GM18868 (cell line): ENCODE results near the gene ARID4B.
A peak's percentile ranks its signal among the peaks of the same experiment; 100 is the strongest.
"Not testable (repeated sequence)": the region's sequence is repeated elsewhere in the genome, so short reads cannot be mapped to it uniquely, and the experiment has no call there.

ENCODE experiments used
- ATAC-seq: cut with Tn5 transposase; IDR thresholded peaks from one replicate; pipeline ENCODE4 v1.9.1; 2021; ENCODE audit warnings: mild to moderate bottlenecking, moderate library complexity; ENCODE audit not compliant: unreplicated experiment

The ARID4B gene

DNA sequence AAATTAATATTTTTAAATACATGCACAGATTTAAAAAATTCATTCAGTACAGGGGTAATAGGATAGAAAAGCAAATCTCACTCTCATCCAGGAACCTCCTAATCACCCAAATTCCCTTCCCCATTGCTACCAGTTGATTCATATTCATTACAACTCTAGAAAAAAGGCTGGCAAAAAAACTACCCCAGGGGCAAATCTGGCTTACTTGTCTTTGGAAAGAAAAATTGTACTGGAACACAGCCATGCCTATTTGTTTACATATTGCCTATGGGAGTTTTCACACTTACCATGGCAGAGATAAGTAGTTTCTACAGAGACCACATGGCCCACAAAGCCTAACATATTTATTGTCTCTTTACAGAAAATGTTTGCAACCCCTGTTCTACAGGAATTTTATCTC lies 158.0 kb downstream of the ARID4B start:
- ATAC-seq: no peak

DNA sequence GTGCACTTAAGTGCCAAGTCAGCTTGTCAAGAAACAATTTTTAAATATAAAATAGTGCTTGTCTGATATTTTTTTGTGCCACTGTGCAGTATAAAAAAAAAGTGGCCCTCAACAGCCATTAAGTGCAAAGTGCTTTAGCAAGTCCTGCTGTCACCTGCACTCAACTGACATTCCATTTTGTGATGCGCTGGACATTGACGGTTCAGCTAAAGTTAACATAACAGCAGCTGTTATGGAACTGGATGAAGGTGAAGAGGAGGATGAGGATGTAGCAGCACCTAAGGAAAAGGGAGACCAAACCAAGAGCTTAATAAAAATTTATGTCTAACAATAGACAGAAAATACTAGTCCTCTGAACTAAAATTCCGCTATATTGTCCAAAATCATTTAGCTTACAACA lies 159.6 kb downstream of the ARID4B start:
- no peak for ATAC-seq

DNA sequence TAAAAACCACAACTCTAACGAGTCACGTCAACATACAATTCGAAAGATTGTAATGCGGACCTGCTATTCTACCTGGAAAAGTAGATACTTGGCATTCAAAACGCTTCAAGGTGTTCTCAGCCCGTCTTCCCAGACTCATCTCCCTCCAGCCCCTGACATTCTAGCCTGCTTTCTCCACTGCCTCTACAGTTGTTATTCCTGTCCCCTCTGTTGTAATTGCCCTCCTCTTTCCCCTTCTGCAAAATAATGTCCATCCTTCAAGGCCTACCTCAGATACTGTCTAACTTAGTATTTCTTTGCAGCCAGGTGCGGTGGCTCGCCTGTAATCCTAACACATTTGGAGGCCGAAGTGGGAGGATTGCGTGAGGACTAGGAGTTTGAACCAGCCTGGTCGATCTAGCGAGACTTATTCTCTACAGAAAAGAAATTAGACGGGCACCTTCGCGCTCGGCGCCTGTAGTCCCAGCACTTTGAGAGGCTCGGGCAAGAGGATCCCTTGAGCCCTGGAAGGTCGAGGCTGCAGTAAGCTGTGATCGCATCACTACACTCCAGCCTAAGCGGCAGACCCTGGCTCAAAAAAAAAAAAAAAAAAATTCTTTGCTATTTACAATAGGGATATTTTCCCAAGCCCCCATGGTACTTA lies 166.2 kb downstream of the ARID4B start:
- ATAC-seq: no peak

DNA sequence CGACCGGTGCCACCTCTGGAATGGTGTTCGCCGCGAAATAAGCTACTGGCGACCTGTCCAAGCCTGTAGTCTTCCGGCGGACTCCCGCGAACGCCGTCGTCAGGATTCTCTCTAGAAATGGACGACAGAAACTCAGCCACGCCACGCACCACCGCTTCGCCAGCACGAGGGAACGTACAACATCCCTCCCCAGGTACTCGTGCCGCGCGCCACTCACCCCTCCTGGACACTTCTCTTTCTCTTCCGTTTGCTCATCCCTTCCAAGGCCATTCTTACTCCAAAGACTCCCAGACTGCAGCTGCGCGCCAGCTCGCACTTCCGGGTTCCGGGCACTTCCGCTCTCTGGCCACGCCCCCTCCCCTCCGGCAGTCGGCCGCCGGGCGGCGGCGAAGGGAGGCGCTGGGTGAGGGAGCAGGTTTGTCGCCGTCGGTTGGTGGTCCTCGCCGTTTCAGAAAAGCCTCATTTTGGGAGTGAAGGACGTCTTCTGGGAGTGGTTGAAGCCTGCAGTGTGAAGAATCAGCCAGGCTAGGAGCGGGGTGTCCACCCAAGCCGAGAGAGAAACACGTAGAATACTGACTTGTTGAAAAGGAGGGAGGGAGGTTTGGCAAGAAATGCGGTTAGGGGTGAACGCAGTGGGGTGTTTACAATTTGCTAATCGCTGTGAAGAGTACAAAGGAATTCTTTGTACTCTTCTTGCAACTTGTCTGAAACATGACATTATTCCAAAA lies 166.9 kb downstream of the ARID4B start, which contains the start of gene RBM34:
Gene RBM34, minus strand, starts transcription at position 294 of the 728 bp plus-strand sequence. Its CDS starts 24 bp downstream, at position 270.
- ATAC-seq: peak; percentile 95

DNA sequence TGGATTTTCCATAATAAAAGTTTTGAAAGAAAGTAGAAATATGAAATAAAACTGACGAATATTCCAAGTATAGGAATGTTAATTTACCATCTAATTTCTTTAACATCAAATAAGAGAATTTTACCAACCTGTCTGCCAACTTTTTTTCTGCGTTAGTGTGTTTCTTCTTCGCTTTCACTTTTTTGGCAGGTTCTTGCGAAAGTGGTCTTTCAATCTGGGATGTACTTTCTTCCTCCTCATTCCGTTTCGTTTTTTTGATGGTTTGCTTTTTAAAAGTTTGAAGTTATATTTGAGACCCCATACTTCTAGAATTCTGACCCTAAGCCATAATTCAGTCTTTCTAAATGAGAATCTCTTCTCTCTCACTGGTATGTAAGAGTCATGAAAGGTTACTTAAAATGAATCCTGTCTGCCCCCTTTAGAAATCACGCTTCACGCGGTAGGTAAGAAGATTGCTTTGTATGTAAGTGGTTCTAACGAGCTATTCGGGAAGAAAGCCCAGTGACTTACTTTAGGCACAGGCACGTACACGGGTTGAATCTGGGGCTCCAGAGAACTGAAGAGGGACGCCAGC lies 167.5 kb downstream of the ARID4B start:
- ATAC-seq: peak; percentile 36

DNA sequence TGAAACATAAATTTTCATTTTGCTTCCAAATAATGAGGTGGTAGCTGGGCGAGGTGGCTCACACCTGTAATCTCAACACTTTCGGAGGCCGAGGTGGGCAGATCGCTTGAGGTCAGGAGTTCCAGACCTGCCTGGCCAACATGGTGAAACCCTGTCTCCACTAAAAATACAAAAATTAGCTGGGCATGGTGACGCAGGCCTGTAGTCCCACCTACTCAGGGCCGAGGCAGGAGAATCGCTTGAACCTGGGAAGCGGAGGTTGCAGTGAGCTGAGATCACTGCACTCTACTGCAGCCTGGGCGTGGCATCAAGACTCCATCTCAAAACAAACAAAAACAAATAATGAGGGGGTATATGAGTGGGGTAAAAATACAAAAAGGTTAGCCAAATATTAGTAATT lies 168.0 kb downstream of the ARID4B start:
- not testable (repeated sequence) for ATAC-seq

DNA sequence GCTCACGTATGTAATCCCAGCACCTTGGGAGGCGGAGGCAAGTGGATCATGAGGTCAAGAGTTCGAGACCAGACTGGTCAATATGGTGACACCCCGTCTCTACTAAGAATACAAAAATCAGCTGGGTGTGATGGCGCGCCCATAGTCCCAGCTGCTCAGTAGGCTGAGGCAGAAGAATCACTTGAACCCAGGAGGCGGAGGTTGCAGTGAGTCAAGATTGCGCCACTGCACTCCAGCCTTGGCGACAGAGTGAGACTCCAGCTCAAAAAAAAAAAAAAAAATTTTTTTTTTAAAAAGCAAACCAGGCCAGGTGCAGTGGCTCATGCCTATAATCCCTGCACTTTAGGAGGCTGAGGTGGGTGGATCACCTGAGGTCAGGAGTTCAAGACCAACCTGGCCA lies 168.7 kb downstream of the ARID4B start:
- not testable (repeated sequence) for ATAC-seq

DNA sequence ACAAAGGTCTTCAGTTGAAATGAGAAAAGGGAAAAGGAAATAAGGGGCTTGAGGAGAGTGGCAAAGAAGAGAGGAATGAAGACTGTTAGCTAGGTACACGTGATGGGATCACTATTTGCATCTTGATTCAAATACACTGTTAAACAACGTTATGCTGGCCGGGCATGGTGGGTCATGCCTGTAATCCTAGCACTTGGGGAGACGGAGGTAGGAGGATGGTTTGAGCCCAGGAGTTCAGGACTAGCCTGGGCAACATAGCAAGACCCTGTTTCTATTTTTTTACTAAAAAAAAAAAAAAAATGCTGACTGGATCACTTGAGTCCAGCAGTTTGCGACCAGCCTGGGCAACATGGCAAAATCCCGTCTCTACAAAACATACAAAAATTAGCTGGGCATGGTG lies 169.3 kb downstream of the ARID4B start:
- no peak for ATAC-seq

DNA sequence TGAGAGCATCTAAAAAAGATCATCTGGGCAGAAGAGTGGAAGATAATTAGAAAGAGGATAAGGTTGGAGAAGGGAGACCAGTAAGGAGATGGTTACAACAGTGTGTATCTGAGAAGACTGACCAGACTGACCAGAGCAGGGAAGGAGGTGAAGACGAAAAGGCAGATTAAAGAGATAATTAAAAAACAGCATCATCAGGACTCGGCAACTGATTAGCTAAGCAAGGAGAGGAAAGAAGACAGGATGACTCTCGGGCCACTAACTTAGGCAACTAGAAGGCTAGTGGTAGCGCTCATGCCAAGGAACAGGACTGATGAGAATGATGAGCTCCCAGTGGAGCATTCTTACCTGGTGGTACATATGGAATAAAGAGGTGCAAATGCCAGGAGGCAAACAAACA lies 170.8 kb downstream of the ARID4B start:
- ATAC-seq: no peak

DNA sequence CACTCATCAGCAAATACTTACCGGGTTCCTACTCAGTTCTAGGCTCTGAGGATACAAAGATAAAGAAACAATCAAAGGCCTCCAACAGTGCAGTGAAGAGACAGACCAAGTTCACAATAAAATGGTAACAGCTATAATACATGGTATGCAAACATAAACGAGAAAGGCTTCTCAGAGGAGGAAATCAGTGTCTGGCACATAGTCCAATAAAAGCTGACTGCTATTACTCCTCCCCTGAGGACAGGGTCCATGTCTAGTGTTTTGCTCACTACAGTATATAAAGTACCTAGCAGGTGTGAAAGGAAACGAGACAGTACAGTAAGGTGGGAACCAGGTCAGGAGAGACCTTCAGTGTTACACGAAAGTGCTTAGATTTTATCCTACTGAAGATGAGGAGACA lies 171.2 kb downstream of the ARID4B start:
- ATAC-seq: no peak

DNA sequence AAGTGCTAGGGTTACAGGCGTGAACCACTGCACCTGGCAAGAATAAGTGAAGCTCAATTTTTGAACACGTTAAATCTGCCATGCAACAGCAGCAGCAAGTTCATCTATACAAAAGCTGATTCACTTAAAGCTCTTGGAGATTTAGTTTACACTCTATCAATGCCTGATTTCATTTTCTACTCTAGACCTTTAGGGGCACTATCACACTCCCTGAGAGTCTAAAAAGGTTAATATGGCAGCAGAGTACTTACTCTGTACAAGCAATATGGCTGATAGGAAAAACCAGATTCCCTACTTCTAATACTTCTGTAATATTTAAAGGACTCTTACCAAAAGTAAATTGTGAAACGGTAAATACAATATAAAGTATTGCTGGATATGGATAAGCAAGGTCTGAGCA lies 171.7 kb downstream of the ARID4B start:
- ATAC-seq: no peak

DNA sequence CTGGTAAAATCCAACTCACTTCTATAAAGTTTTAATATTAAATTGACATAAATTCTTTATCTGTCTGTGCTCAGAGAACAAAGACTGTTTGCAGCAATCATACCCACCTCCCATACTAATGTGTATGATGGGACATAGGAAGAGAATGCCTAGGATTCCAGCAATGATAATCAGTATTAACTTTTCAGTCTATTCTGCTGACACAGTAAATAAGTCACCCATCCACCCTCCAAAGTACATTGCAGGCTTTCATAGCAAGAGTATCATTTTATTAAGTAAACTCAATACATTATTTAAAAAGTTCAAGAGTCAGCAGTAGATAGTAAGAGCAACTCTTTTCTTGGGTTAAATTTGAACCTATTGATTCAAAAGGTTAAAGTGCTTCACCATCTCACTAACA lies 175.7 kb downstream of the ARID4B start:
- ATAC-seq: no peak

DNA sequence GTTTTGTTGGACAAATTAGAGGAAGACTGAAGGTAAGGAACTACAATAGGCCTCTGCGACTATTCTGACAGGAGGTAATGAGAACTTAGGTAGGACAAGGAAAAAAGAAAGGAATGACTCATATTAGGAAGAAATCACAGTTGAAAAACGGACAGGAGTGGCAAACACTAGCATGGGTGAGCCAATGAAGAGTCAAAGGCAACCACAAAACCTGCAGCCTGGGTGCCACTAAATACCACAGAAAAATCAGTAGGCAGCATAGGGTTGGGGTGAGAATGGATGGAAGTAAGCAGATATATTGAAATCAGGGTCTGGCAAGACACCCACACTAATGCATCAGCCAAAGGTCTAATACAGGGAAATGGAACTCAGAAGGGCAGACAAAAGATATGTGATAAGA lies 176.9 kb downstream of the ARID4B start:
- ATAC-seq: no peak

DNA sequence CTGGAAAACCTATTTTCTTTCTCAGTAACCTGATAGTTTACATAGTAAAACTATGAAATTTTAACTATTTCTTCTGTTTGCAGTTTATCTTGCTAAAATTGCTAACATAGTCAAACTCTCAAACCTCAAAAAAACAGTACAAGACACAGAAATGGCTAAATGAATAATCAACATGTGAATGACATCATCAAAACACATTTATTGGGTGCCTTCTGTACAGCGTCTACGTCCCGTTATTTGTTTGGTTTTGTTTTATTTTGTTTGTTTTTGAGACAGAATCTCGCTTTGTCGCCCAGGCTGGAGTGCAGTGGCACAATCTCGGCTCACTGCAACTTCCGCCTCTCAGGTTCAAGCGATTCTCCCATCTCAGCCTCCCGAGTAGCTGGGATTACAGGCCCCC lies 178.2 kb downstream of the ARID4B start:
- ATAC-seq: no peak

DNA sequence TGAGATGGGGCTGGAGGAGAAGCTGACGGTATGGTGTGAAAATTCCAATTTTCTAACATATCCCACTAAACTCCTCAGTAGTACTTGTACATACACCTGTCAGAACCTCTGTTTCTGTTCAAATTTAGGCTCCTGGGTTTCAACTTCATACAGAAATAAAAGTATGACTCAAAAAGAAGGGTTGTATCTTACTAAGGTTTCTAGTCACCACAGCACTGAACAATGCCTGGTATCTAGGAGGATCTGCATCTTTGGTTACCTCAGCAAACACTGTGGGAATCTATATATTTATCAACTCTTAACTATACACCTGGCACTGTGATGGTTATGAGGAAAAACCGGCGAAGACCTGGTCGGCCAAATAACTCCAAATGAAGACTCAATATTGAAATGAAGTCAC lies 180.7 kb downstream of the ARID4B start:
- peak; percentile 70 for ATAC-seq

DNA sequence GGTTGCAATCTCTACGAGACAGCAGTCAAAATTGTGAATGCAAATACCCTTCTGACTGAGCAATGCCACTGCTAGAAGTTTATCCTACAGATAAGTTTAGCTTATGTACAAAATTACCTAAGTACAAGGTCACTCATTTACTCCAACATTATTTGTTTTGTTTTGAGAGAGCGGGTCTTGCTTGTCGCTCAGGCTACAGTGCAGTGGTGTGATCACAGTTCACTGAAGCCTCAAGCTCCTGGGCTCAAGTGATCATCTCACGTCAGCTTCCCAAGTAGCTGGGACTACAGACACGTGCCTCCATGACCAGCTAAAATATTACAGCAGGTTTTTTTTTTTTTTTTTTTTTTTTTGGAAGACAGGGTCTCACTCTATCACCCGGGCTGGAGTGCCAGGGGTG lies 182.3 kb downstream of the ARID4B start:
- ATAC-seq: no peak

DNA sequence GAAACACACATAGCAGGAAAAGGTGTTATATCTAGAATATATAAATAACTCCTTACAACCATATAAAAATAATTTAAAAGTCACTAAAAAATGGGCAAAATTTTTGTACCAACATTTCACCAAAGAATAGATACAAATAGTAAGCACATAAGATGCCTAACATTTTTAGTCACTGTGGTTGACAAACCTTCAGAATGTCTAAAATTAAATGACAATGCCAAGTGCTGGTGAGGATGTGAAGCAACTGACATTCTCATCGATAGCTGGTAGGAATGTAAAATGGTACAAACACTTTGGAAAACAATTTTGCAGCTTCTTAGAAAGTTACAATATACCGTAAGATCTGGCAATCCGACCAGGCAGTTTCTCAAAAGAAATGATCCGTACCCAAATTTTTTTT lies 185.0 kb downstream of the ARID4B start:
- ATAC-seq: no peak

DNA sequence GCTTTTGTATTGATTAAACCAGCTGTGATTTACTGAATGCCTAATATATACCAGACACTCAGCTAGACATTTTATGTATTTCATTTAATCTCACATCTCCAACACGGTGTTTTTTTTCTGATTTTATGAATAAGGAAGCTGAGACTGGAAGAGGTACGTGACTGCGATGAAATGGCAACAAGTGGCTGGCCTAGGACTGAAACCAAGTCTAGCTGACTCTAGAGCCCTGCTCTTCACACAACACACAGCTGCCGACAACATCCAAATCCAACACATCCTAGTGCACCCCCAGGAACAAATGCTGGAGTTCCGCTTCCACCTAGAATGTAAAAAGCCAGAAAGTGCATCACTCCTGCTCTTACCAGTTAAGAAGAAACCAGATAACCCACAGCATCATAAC lies 188.7 kb downstream of the ARID4B start:
- ATAC-seq: no peak

DNA sequence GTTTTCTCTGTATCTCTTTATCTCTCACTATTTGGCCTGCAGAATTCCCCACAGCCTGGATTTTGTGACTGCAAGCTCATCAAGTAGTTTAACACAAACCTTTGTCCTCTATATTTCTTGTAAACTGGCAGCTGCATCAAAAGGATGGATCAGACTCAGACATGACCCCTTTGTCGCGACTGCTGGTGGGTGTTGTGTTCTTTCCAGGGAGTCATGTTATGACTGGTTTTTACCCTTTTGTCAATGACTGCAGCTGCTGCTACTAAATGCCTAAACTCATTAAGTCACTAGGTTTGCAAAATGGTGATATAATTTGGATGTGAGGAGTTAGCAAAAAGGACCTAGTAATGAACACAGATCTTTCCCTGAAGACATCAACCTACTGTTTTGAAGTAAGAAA lies 189.2 kb downstream of the ARID4B start:
- no peak for ATAC-seq

DNA sequence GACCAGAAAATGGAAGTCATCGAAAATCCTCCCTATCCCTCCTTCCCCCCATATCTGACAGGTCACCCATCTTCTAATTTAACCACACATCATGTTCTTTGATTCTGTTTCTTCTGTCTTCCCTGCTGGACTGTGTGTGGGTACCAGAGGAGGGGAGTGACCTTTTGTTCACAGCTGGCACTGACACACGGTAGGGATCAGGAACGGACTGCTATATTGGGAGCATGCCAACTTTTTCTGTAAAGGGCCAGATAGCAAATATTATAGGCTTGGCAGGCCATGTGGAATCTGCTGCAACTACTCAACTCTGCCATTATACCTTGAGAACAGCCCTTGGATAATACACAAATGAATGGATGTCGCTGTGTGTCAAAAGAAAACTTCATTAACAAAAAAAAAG lies 191.9 kb downstream of the ARID4B start:
- no peak for ATAC-seq

DNA sequence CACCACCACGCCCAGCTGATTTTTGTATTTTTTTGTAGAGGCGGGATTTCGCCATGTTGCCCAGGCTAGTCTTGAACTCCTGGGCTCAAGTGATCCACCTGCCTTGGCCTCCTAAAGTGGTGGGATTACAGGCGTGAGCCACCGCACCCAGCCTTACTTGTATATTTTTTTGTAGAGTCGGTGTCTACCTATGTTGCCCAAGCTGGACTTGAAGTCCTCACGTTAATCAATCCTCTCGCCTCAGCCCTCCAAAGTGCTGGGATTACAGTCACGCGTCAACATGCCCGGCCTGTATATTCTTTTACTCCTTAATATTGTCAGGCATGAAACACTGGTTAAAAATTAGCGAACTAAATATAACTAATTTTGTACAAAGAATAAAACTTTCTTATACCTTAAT lies 193.8 kb downstream of the ARID4B start:
- ATAC-seq: no peak

DNA sequence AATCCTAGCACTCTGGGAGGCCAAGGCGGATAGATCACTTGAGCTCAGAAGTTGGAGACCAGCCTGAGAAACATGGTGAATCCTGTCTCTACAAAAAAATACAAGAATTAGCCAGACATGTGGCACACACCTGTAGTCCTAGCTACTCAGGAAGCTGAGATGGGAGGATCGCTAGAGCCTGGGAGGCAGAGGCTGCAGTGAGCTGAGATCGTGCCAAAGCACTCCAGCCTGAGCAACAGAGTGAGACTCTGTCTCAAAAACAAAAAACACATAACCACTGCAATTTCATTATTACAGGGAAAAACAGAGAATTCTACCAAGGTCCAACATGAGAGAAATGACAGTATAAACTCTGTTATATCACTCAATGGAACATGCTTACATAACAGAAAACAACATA lies 194.9 kb downstream of the ARID4B start:
- ATAC-seq: no peak
